SK-N-SH (cell line): Measurements from ENCODE around the gene GRIK3. TPM values are rescaled to one million over a fixed set of nuclear protein-coding genes. Genes with fewer than 3 reads are reported as not detected.

Source experiments
- CTCF ChIA-PET: fragments of 300-600, 350-600 bp; formaldehyde crosslinking; extraction: SDS; loops from one replicate; lab custom pipeline; 2021; lab: Yijun Ruan, JAX
- POLR2A ChIA-PET: fragments of 350-600 bp; sonication (Branson Sonifier 250); formaldehyde crosslinking; extraction: SDS; loops from one replicate; lab custom pipeline; 2020; ENCODE audit warnings: antibody characterized with exemption, inconsistent platforms; lab: Yijun Ruan, JAX
- DNase-seq: peaks from one replicate; pipeline ENCODE4 v3.0.0; 2012
- H2AFZ ChIP-seq: fragments of 200-600 bp; sonication (generic); 2 replicates; pipeline ENCODE4 v1.8.1; 2016; ENCODE audit warnings: antibody characterized with exemption, mild to moderate bottlenecking, low read depth
- H3F3A ChIP-seq: fragments of 200-600 bp; sonication (generic); replicated peaks from 2 replicates; pipeline ENCODE3; 2016; ENCODE audit warnings: antibody characterized with exemption, mild to moderate bottlenecking; ENCODE audit not compliant: insufficient read depth
- H3K27ac ChIP-seq, 2 experiments: fragments of 200-500 bp in 1 of 2; fragments of 200-600 bp in 1 of 2; sonication (Bioruptor generic) in 1 of 2; sonication (generic), shearing (Covaris generic) in 1 of 2; 2 replicates each; pipeline versions ENCODE4 v1.5.1 to v1.6.1; 2014 to 2016; ENCODE audit warnings: low read depth in 2 of 2, inconsistent platforms in 1 of 2, low read length in 1 of 2, mild to moderate bottlenecking in 1 of 2, mixed read lengths in 1 of 2
- H3K27me3 ChIP-seq: fragments of 200-600 bp; sonication (generic), shearing (Covaris generic); 2 replicates; pipeline ENCODE4 v1.6.1; 2016; ENCODE audit warnings: mixed run types; ENCODE audit not compliant: insufficient read depth
- H3K36me3 ChIP-seq, 2 experiments: fragments of 200-500 bp in 1 of 2; fragments of 200-600 bp in 1 of 2; sonication (Bioruptor generic) in 1 of 2; sonication (generic) in 1 of 2; replicated peaks in 1 of 2; 2 replicates each; pipeline versions ENCODE3 to v1.5.1; 2014 to 2016; ENCODE audit warnings: low read length in 1 of 2, mild to moderate bottlenecking in 1 of 2; ENCODE audit not compliant: insufficient read depth in 2 of 2, control insufficient read depth in 1 of 2
- H3K4me1 ChIP-seq, 2 experiments: fragments of 200-500 bp in 1 of 2; fragments of 200-600 bp in 1 of 2; sonication (Bioruptor generic) in 1 of 2; sonication (generic), shearing (Covaris generic) in 1 of 2; 2 replicates each; pipeline versions ENCODE4 v1.5.1 to v1.6.1; 2014 to 2016; ENCODE audit warnings: low read depth in 1 of 2, low read length in 1 of 2, mixed run types in 1 of 2; ENCODE audit not compliant: insufficient read depth in 2 of 2, control insufficient read depth in 1 of 2
- H3K4me2 ChIP-seq: fragments of 200-600 bp; sonication (generic), shearing (Covaris generic); 2 replicates; pipeline ENCODE4 v1.6.1; 2017; ENCODE audit warnings: mixed run types
- H3K4me3 ChIP-seq, 2 experiments: fragments of 200-500 bp in 1 of 2; fragments of 200-600 bp in 1 of 2; sonication (Bioruptor generic) in 1 of 2; sonication (generic), shearing (Covaris generic) in 1 of 2; 2 replicates each; pipeline versions ENCODE4 v1.5.1 to v1.8.1; 2014 to 2016; ENCODE audit warnings: low read depth in 2 of 2, inconsistent platforms in 1 of 2, low read length in 1 of 2, mild to moderate bottlenecking in 1 of 2, mixed read lengths in 1 of 2, moderate library complexity in 1 of 2
- H3K79me2 ChIP-seq: fragments of 200-600 bp; sonication (generic); 2 replicates; pipeline ENCODE4 v1.8.1; 2017; ENCODE audit warnings: mild to moderate bottlenecking; ENCODE audit not compliant: insufficient read depth
- H3K9ac ChIP-seq: fragments of 200-600 bp; sonication (generic); 2 replicates; pipeline ENCODE4 v1.6.1; 2017; ENCODE audit warnings: mixed run types
- H3K9me2 ChIP-seq: fragments of 200-600 bp; sonication (generic); 2 replicates; pipeline ENCODE4 v1.6.1; 2017; ENCODE audit warnings: mixed run types
- H3K9me3 ChIP-seq: fragments of 200-600 bp; sonication (generic); 2 replicates; pipeline ENCODE4 v1.6.1; 2017; ENCODE audit warnings: mixed run types, mild to moderate bottlenecking, moderate library complexity
- H4K20me1 ChIP-seq: fragments of 200-600 bp; sonication (generic); 2 replicates; pipeline ENCODE4 v1.6.1; 2017; ENCODE audit warnings: mild to moderate bottlenecking, mixed run types; ENCODE audit not compliant: insufficient read depth
- CTCF ChIP-seq: fragments of 200-600 bp; sonication (generic); IDR thresholded peaks from 2 replicates; pipeline ENCODE4 v1.6.1; 2017; ENCODE audit warnings: antibody characterized with exemption, mild to moderate bottlenecking, moderate library complexity
- EP300 ChIP-seq, 2 experiments: IDR thresholded peaks; 2 replicates each; pipeline versions ENCODE4 v1.4.0 to v1.6.1; 2012; ENCODE audit warnings: borderline replicate concordance in 1 of 2, low read depth in 1 of 2, low read length in 1 of 2
- FOXJ3 ChIP-seq: sonication (generic); formaldehyde crosslinking; IDR thresholded peaks from 2 replicates; pipeline ENCODE4 v1.5.1; 2020; ENCODE audit warnings: mild to moderate bottlenecking, missing genetic modification reagents
- GATA2 ChIP-seq: sonication (generic); formaldehyde crosslinking; IDR thresholded peaks from 2 replicates; pipeline ENCODE4 v1.5.0; 2020; ENCODE audit warnings: mild to moderate bottlenecking, missing genetic modification reagents
- IRF3 ChIP-seq: fragments of 150-350 bp; IDR thresholded peaks from 2 replicates; pipeline ENCODE4 v1.6.1; 2016; ENCODE audit warnings: mild to moderate bottlenecking, low read depth, low read length
- JUND ChIP-seq: IDR thresholded peaks from 2 replicates; pipeline ENCODE4 v1.4.0; 2012
- MEF2A ChIP-seq: IDR thresholded peaks from 2 replicates; pipeline ENCODE4 v1.4.0; 2012; ENCODE audit warnings: low read depth, borderline replicate concordance
- MXI1 ChIP-seq: IDR thresholded peaks from 2 replicates; pipeline ENCODE4 v1.6.1; 2012; ENCODE audit warnings: mild to moderate bottlenecking, low read depth, low read length, improper control_type of control experiment
- POLR2AphosphoS5 ChIP-seq: IDR thresholded peaks from 2 replicates; pipeline ENCODE4 v1.6.1; 2012; ENCODE audit warnings: low read depth, low read length
- RAD21 ChIP-seq: IDR thresholded peaks from 2 replicates; pipeline ENCODE4 v1.6.1; 2012; ENCODE audit warnings: mild to moderate bottlenecking, low read length
- RFX5 ChIP-seq: IDR thresholded peaks from 2 replicates; pipeline ENCODE4 v1.6.1; 2012; ENCODE audit warnings: mild to moderate bottlenecking, improper control_type of control experiment, low read length
- RXRA ChIP-seq: IDR thresholded peaks from 2 replicates; pipeline ENCODE4 v1.4.0; 2012; ENCODE audit warnings: low read depth, mild to moderate bottlenecking, borderline replicate concordance
- SMC3 ChIP-seq: IDR thresholded peaks from 2 replicates; pipeline ENCODE4 v1.6.1; 2012; ENCODE audit warnings: low read depth, low read length, improper control_type of control experiment
- TAF1 ChIP-seq: IDR thresholded peaks from 2 replicates; pipeline ENCODE4 v1.6.1; 2012; ENCODE audit warnings: low read depth, mild to moderate bottlenecking, low read length, moderate library complexity, borderline replicate concordance
- TCF12 ChIP-seq: IDR thresholded peaks from 2 replicates; pipeline ENCODE4 v1.4.0; 2012
- USF2 ChIP-seq: fragments of 150-350 bp; IDR thresholded peaks from 2 replicates; pipeline ENCODE4 v1.6.1; 2017; ENCODE audit warnings: antibody characterized with exemption, low read length, low read depth, borderline replicate concordance
- WGBS: methylation state at CpG from one replicate; pipeline ENCODE4 v1.1.6; 2017; ENCODE audit warnings: low lambda C conversion rate; 5-methylcytosine and 5-hydroxymethylcytosine counted together
- polyA plus RNA-seq, 3 experiments: library from polyadenylated mRNA; depleted of rRNA; stranded (reverse); fragments of >200 nt; gene quantifications; 2 replicates each; pipeline ENCODE4 v1.2.3, GENCODE V29; 2012
- TF ChIP-seq, protein P1 (sequence below): IDR thresholded peaks from 2 replicates; pipeline ENCODE4 v1.6.1; 2012; ENCODE audit warnings: mild to moderate bottlenecking, low read depth, low read length, moderate library complexity
- TF ChIP-seq, protein P2 (sequence below): IDR thresholded peaks from 2 replicates; pipeline ENCODE4 v1.4.0; 2012; ENCODE audit warnings: low read depth, borderline replicate concordance
- TF ChIP-seq, protein P3 (sequence below): IDR thresholded peaks from 2 replicates; pipeline ENCODE4 v1.4.0; 2012; ENCODE audit warnings: low read depth

Gene GRIK3
- polyA plus RNA-seq, 1 of the 3 experiments (the other 2 are of a cell fraction): not detected

- Histone ChIP-seq H3K4me3 (no peak overlapping the region), H3K9me2 (no peaks in the 10 kb centered on the region), H2AFZ (no peak overlapping the region), H4K20me1 (no peaks in the 10 kb centered on the region), H3K79me2 (no peaks in the 10 kb centered on the region), H3K27me3 (no peaks in the 10 kb centered on the region), H3K36me3 (no peaks in the 10 kb centered on the region), H3K4me1 (peaks cover 0 to 29% of the 10 kb centered on the region in 2 experiments; a peak in 2 of 4 replicates), H3K9ac (no peak overlapping the region), H3K4me2 (no peak overlapping the region), H3K9me3 (no peaks in the 10 kb centered on the region), H3K27ac (no peak overlapping the region), H3F3A (no peaks in the 10 kb centered on the region)
- DNase-seq: no peak
- TF ChIP-seq RXRA: no peak
- ChIA-PET CTCF (interaction anchor here (1.3 kb wide), 1 partner anchor 14 kb away, joined by 3 read pairs; no protein-coding TSS in a partner anchor), POLR2A (no interaction called here)
- WGBS: 8% methylated on average over 5 of the region's 5 CpGs
These were observed 35.8 kb upstream of the GRIK3 start for GRCh38 chr1:37070126-37070525.

DNA sequence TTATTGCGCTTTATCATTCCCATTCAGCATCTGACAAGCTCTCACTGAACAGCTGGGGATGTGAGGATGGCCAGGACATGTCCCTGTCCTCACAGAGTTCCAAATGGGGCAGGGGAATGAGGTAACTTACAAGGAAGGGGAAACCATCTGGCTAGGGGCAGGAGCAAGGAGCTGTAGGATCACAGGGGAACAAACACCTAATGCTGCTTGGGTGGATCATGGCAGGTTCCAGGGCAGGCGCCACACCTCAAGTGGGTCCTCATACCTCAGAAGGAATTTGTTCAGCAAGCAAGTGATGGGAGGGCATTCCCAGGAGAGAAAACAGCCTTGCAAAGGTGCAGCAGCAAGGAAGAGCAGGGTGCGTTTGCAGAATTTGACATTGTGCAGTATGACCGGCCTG is 35.1 kb upstream of the GRIK3 start:
- WGBS: 54% methylated on average over 4 of the region's 4 CpGs
- no peaks in the 10 kb centered on the region for H4K20me1 ChIP-seq

More for the DNA sequence above, 35.1 kb upstream of the GRIK3 start:
- H2AFZ ChIP-seq: no peak overlapping the region
- no peak overlapping the region for H3K9ac ChIP-seq
- ChIA-PET POLR2A (no interaction called here), CTCF (interaction anchor here (1.3 to 1.5 kb wide), 2 partner anchors 13 to 553 kb away, joined by 3 read pairs; no protein-coding TSS in a partner anchor)
- no peaks in the 10 kb centered on the region for H3K79me2 ChIP-seq
- no peak overlapping the region for H3K4me3 ChIP-seq
- no peaks in the 10 kb centered on the region for H3F3A ChIP-seq
- H3K27ac ChIP-seq: no peak overlapping the region
- H3K9me2 ChIP-seq: no peaks in the 10 kb centered on the region
- peaks cover 0 to 26% of the 10 kb centered on the region in 2 experiments; a peak in 2 of 4 replicates for H3K4me1 ChIP-seq
- H3K4me2 ChIP-seq: no peak overlapping the region
- no peaks in the 10 kb centered on the region for H3K36me3 ChIP-seq
- no peak for DNase-seq
- no peak for TF ChIP-seq TAF1
- no peak for TF ChIP-seq USF2
- TF ChIP-seq RXRA: no peak
- no peak for TF ChIP-seq TCF12
- TF ChIP-seq MEF2A: no peak
- TF ChIP-seq EP300 (IDR thresholded peaks at IDR 0.05; ENCODE audit: borderline replicate concordance in 1 of 2, low read depth in 1 of 2, low read length in 1 of 2): no peak
- TF ChIP-seq, protein P1, sequence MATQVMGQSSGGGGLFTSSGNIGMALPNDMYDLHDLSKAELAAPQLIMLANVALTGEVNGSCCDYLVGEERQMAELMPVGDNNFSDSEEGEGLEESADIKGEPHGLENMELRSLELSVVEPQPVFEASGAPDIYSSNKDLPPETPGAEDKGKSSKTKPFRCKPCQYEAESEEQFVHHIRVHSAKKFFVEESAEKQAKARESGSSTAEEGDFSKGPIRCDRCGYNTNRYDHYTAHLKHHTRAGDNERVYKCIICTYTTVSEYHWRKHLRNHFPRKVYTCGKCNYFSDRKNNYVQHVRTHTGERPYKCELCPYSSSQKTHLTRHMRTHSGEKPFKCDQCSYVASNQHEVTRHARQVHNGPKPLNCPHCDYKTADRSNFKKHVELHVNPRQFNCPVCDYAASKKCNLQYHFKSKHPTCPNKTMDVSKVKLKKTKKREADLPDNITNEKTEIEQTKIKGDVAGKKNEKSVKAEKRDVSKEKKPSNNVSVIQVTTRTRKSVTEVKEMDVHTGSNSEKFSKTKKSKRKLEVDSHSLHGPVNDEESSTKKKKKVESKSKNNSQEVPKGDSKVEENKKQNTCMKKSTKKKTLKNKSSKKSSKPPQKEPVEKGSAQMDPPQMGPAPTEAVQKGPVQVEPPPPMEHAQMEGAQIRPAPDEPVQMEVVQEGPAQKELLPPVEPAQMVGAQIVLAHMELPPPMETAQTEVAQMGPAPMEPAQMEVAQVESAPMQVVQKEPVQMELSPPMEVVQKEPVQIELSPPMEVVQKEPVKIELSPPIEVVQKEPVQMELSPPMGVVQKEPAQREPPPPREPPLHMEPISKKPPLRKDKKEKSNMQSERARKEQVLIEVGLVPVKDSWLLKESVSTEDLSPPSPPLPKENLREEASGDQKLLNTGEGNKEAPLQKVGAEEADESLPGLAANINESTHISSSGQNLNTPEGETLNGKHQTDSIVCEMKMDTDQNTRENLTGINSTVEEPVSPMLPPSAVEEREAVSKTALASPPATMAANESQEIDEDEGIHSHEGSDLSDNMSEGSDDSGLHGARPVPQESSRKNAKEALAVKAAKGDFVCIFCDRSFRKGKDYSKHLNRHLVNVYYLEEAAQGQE: no peak
- TF ChIP-seq CTCF: no peak
- TF ChIP-seq, protein P2, sequence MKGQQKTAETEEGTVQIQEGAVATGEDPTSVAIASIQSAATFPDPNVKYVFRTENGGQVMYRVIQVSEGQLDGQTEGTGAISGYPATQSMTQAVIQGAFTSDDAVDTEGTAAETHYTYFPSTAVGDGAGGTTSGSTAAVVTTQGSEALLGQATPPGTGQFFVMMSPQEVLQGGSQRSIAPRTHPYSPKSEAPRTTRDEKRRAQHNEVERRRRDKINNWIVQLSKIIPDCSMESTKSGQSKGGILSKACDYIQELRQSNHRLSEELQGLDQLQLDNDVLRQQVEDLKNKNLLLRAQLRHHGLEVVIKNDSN: no peak
- TF ChIP-seq POLR2AphosphoS5: no peak
- no peak for TF ChIP-seq RFX5
- TF ChIP-seq MXI1: no peak
- no peak for TF ChIP-seq JUND
- TF ChIP-seq, protein P3, sequence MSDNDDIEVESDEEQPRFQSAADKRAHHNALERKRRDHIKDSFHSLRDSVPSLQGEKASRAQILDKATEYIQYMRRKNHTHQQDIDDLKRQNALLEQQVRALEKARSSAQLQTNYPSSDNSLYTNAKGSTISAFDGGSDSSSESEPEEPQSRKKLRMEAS: no peak
- no peak for TF ChIP-seq RAD21
- TF ChIP-seq GATA2 (CRISPR knock-in tag): no peak
- no peak for TF ChIP-seq FOXJ3 (CRISPR knock-in tag)
- TF ChIP-seq SMC3: no peak
- no peak for TF ChIP-seq IRF3
- H3K27me3 ChIP-seq: no peaks in the 10 kb centered on the region
- H3K9me3 ChIP-seq: no peaks in the 10 kb centered on the region
